NCI-H1694 treated with DMSO at 0.1 percent for 48 hours (cell line): ENCODE measurements around the gene WFDC9.
"Not testable (repeated sequence)": the region's sequence is repeated elsewhere in the genome, so short reads cannot be mapped to it uniquely, and the experiment has no call there.

ENCODE experiments used
- DNase-seq: peaks from one replicate; lab custom pipeline; 2025; lab: John Stamatoyannopoulos, UW

The WFDC9 gene

DNA sequence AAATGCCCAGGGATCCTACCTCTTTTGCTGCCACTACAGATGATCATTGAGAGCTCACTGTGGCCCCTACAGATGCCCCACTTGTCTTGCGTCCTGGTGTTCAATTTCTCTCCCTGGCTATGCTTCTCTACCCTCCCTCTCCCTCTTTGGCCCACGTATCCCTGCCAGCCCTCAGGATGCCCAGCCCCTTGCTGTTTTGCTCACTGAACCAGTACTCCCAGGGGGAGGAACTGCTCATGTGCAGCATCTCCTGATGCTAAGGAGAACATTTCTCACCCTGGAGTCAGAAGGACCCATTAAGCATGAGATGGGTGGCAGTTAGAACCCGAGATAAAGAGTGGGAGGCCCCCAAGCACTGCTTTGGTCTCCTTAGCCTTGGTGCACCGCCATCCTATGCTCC, at the start of gene WFDC9:
Gene WFDC9, minus strand, starts transcription at position 101 of the 400 bp plus-strand sequence. CDS start 21,103 bp downstream, outside the sequence.
- no peak for DNase-seq

DNA sequence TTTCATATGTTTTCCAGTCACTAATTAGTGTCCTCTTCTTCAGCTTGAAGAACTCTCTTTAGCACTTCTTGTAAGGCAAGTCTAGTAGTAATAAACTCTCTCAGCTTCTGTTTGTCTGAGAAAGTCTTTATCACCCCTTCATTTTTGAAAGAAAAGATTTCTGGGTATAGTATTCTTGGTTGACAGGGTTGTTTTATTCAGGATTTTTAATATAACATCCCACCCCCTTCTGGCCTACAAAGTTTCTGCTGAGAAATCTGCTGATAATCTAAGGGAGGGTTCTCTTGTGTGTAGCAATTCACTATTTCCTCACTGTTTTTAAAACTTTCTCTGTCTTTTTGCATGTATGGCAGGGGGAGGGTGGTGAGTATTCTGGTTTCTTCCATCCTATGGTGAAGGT, 48.6 kb upstream of the WFDC9 start:
- DNase-seq: no peak

DNA sequence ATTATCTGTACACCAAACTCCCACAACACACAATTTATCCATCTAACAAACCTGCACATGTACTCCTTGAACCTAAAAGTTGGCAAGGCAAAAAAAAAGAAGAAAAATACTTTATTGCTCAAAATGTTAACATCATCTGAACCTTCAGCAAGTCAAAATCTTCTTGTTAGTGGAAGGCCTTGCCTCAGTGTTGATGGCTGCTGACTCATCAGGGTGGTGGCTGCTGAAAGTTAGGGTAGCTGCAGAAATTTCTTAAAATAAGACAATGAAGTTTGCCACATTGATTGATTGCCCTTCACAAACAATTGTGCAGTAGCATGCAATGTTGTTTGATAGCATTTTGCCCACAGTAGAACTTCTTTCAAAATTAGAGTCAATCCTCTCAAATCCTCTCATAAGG, 41.7 kb upstream of the WFDC9 start:
- DNase-seq: no peak

DNA sequence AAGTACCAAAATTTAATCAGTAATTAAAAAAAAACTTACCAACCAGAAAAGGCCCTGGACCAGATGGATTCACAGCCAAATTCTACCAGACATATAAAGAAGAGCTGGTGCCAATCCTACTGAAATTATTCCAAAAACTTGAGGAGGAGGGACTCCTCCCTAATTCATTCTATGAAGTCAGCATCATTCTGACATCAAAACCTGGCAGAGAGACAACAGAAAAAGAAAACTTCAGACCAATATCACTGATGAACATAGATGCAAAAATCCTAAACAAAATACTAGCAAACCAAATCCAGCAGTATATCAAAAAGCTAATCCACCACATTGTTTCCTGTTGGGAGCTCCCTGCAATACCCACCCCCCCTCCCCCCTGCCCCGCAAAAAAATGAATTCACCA, 39.1 kb upstream of the WFDC9 start, which contains the start of gene WFDC11:
Gene WFDC11, minus strand, starts transcription at position 101 of the 400 bp plus-strand sequence. CDS start 19,639 bp downstream, outside the sequence.
- no peak for DNase-seq

DNA sequence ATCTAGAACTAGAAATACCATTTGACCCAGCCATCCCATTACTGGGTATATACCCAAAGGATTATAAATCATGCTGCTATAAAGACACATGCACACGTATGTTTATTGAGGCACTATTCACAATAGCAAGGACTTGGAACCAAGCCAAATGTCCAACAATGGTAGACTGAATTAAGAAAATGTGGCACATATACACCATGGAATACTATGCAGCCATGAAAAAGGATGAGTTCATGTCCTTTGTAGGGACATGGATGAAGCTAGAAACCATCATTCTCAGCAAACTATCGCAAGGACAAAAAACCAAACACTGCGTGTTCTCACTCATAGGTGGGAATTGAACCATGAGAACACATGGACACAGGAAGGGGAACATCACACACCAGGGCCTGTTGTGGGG, 26.0 kb upstream of the WFDC9 start:
- DNase-seq: not testable (repeated sequence)

DNA sequence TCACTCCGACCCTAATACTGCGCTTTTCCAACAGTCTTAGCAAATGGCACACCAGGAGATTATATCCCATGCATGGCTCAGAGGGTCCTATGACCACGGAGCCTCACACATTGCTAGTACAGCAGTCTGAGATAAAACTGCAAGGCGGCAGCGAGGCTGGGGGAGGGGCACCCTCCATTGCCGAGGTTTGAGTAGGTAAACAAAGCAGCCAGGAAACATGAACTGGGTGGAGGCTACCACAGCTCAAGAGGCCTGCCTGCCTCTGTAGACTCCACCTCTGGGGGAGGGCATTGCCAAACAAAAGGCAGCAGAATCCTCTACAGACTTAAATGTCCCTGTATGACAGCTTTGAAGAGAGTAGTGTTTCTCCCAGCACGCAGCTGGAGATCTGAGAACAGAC, 20.6 kb upstream of the WFDC9 start:
- DNase-seq: not testable (repeated sequence)

DNA sequence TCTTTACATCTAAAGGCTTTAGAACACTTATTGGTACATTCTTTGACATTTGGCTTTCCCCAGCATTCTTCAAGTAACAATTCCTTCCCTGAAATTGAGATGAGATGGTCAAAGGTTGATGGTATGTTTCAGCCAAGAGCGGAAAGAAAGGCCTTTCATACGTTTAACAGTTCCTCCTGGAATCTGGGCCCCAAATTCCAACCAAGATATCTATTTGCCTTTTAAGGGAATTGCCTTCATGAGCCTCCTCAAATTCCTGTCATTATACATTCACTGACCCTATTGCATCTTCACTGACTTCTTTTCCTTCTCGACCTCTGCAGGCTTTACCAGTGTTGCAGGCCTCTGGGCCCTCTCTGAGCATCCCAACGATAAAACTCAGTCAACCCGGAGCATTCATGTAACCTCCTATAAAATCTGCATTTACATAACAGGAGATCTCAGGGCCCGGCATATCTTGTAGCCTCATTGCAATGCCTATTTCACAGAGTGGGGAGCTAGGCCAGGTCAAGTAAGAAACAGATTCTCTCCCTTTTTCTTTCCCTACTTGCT, 18.3 kb upstream of the WFDC9 start:
- no peak for DNase-seq

DNA sequence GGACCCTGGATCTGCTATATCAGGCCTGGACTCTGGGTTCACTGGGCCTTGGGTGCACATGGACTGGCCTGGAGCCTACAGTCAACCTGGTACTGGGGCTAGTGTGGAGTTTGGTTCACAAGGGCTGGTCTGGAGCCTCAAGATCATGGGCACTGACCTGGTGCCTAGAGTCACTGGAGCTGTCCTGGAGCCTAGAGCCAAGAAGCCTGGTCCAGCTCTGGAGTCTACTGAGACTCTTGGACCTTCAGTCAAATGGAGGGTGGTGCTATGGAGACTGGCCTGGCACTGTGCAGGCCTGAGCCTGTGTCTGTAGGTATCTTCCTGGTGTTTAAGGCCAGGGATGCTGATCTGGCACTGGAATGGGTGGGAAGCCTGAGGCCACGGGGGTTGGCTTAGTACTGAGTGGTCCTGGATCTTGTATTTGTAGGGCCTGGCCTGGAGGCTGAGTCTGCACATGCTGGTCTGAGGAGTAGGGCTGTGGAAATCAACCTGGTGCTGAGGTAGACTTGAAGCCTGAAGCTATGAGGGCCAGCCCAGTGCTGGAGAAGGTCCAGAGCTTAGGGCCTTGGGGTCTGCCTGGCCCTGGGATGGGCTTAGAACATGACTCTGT, 16.5 kb upstream of the WFDC9 start:
- DNase-seq: no peak

DNA sequence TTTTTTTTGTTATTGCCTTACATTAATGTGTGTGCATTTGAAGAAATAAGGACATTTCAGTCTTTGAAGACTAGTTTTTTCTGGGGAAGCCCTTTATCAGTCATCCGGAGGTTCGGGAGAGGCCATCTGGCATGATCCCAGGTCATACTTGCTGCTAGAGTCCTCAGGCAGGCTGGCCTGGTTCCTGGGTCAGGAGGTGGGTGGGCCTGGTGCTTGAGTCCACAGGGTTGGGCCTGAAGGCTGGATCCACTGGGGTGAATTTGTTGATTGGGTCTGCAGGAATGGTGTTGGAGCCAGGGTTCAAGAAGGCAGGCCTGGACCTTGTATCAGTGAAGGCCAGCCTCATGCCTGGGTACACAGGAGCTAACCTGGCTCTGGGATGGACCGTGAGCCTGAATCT, 15.8 kb upstream of the WFDC9 start:
- DNase-seq: no peak

DNA sequence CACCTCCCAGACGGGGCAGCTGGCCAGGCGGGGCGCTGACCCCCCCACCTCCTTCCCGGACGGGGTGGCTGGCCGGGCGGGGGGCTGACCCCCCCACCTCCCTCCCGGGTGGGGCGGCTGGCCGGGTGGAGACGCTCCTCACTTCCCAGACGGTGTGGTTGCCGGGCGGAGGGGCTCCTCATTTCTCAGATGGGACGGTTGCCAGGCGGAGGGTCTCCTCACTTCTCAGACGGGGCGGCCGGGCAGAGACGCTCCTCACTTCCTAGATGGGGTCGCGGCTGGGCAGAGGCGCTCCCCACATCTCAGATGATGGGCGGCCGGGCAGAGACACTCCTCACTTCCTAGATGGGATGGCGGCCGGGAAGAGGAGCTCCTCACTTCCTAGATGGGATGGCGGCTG, 14.8 kb upstream of the WFDC9 start:
- not testable (repeated sequence) for DNase-seq

DNA sequence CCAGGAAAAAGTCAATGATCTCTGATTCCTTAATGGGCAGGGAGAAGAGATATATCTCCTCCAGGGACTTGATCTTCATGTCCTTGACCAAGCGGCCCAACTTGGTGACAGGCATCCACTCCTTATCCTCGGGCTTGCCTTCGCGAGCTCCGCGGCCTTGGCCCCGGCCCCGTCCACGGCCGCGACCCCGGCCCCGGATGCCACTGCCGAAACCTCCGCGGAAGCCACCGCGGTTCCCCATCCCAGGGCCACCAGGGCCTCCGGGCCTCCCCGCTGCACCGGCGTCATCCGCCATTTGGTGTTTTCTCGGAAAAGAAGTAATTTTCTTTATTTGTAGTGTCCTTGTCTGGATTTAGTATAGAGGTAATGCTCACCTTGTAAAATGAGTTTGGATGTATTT, 10.0 kb upstream of the WFDC9 start:
- DNase-seq: not testable (repeated sequence)

DNA sequence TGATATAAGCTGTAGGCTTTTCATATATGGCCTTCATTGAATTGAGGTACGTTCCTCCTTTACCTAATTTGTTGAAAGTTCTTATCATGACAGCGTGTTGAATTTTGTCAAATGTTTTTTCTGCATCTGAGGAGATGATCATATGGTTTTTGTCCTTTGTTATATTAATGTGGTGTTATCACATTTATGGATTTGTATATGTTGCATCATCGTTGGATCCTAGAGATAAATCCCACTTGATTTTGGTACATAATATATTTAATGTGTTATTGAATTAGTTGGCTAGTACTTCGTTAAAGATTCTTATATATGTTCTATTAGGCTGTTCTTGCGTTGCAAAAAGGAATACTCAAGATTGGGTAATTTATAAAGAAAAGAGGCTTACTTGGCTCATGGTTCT, 8.6 kb upstream of the WFDC9 start:
- no peak for DNase-seq

DNA sequence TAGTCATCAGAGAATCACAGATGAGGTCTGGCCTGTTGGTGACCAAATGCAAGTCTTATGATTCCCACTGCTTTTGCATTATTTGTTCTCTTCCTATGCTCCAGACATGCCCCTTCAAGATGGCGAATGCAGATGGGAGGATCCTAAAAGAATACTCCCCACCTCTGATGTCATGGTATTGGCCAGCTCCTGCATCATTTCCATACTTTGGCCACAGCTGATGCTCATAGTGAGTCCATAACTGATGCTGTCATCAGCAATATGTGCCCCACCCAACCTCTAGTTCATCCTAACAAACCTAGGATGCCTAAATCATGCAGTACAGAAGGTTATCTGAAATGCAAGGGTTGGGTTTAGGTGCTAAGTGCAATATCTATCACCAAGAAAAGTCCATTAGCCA, 5.4 kb upstream of the WFDC9 start:
- no peak for DNase-seq

DNA sequence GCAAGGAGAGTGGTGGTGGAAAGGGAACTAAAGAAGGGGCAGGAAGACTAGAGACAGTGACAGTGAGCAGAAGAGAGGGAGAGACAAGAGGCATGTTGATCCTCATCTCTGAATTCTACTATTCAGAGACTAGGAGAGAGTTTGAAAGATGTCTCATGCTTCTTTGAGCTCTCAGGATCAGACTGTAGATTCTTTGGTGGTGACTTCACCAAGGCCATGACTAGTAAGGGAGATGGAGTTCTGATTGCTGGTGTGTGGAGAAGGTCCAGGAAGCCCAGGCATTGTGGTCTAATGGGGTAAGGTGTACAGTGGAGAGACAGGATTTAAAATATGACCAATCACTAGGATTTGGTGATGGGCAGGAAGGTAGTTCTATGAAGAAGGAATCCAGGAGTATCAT, 713 bp downstream of the WFDC9 start:
- DNase-seq: no peak

DNA sequence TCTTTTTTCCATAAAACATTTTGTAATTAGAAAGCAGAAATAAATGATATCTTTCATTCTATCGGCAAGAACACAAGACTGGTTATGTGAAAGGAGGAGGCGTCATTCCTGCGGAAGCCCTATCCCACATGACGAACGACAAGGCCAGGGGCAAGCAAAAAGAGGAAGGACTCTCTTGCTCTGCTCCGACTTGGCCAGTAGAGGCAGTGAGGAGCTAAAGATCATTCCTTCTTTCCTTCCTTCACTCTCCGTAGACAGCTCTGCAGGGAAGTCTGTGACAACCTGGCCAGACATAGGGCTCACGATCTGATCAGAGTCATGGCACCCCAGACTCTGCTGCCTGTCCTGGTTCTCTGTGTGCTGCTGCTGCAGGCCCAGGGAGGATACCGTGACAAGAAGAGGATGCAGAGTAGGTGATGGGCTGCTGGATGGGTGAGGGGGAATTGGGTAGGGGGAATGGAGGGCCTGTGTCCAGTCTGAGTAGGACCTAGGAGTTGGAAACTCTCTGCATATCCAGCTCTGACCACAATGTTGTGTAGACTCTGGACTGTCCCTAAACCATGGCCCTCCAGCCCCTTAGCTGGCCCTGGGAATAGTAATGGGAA, 1.5 kb downstream of the WFDC9 start, which contains the start of gene WFDC10A:
Gene WFDC10A, plus strand, starts transcription at position 244 of the 605 bp plus-strand sequence. Its CDS starts 75 bp downstream, at position 319.
- DNase-seq: peak; percentile 0

DNA sequence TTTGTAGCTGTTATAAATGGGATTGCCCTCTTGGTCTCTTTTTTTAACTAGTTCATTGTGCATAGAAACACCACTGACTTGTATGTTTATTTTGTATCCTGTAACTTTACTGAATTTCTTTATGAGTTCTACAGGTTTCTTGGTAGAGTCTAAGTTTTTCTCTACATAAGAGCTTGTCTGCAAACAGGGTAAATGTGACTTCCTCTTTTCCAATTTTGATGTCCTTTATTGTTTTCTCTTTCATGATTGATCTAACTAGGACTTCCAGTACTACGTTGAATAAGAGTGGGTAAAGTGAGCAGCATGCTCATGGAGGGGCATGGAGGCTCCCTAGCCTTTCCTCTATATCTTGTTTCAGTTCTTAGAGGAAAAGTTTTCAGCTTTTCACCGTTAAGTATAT, 4.5 kb downstream of the WFDC9 start:
- no peak for DNase-seq

DNA sequence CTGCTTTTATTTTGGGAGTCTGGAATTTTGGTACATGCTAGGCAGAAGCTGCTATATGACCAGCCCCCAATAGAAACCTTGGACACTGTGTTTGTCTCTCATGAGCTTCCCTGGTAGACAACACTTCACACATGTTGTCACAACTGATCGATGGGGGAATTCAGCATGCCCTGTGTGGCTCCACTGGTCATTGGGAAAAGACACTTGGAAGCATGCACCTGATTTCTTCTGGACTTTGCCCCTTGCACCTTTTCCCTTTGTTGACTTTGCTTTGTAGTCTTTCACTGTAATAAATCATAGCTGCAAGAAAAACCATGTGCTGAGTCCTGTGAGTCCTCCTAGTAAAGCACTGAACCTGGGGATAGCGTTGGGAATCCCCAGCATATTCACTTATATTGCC, 9.5 kb downstream of the WFDC9 start:
- no peak for DNase-seq

DNA sequence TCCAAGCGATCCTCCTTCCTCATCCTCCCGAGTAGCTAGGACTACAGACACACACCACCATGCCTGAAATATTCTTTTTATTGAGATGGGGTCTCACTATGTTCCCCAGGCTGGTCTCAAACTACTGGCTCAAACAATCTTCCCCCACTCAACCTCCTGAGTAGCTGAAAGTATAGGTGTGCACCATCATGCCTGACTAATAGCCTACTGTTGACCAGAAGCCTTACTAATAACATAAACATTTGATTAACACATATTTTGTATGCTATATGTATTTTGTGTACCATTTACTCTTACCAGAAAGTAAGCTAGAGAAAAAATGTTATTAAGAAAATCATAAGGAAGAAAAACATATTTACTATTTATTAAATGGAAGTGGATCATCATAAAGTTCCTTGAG, 13.5 kb downstream of the WFDC9 start:
- no peak for DNase-seq

DNA sequence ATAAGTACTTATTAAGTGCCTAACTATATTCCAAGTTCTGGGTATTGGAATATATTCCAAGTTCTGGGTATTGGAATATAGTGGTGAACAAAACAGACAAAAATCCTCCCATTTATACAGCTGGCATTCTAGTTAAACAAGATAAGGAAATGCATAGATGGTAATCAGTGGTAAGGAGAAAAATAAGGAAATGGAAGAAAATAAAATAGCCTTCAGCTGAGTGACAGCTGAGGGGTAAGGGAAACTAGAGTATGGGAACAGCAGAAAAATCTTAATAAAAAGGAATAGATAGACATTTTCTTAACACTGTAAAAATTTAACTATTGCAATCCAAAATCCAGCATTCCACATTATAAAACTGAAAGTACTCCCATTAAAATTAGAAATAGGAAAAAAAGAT, 18.8 kb downstream of the WFDC9 start:
- no peak for DNase-seq

DNA sequence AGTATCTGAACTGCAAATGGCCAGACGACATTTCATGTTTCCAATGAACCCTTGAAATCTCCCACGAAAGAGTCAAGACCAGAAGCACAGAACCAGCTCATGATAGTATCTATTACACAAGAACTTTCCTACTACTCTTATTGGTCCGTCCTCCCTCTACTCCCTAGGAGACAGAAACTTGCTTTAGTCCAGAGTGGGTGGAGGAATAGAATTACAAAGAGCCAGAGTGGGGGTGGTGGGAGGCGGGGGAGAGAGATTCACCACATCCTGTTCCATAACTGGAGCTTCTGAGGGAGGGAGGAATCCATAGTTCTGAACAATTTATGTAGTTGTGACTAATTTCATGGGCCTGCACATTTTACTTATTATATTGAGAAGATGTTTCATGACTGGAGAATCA, 20.0 kb downstream of the WFDC9 start:
- no peak for DNase-seq

DNA sequence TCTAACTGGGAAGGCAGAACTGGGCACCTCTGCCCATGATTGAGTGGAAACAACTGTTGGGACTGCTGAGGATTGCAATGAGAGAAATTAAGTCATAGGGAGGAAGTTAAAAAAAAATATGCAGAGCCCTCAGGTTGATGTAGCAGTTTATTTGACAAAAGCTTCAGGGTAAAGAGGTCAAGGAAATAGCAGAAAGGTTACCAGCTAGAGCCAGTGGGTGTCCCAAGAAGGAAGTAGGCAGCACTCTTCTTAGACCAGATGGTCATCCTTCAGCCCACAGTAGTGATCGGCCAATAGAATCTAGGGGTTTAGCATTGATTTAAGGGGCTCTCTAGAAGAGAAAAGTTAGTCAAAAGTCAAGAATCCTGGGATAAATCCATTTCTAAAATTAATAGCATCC, 23.3 kb downstream of the WFDC9 start:
- no peak for DNase-seq

DNA sequence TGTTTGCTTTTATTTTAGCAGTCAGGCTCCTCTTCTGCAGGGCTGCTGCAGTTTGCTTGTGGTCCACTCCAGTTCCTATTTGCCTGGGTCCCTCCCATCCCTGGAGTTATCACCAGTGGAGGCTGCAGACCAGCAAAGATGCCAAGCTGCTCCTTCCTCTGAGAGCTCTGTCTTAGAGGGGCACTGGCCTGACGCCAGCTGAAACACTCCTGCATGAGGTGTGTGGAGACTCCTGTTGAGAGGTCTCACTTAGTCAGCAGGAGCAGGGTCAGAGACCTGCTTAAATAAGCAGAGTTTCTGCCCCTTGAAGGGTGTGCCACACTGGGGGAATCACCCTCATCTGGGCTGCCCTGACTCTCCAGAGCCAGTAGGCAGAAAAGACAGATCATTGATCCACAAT, 35.8 kb downstream of the WFDC9 start:
- no peak for DNase-seq

DNA sequence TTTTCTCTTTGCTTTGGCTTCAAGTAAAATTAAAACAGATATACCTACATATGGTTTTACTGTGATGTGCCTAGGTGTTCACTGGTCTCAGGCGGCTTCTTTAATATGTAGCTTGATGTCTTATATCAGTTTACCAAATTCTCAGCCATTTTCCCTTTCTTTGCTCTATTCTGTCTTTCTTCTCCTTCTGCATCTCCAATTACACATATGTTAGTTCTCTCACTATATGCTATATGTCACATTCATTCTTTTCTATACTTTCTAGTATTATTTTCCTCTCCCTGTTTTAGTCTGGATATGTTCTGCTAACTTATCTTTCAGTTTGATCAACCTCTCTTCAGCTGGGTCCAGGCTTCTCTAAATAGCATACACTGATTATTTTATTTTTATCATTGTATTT, 37.6 kb downstream of the WFDC9 start:
- no peak for DNase-seq
